ENCODE results near the gene CDRT15. TPM values are rescaled to one million over a fixed set of nuclear protein-coding genes. Genes with fewer than 3 reads are reported as not detected.

CDRT15 gene
- total RNA-seq, 1 experiment from 2014 or later: not detected

GRCh38 chr17:14270508-14270907 is 33.8 kb upstream of the CDRT15 start:
- no peaks in the 10 kb centered on the region for H3K4me1 Mint-ChIP-seq
- H3K27ac Mint-ChIP-seq: no peak overlapping the region
- H3K4me3 Mint-ChIP-seq: no peak overlapping the region
- H3K9me3 Mint-ChIP-seq: peaks cover 14% of the 10 kb centered on the region
- DNase-seq (ENCODE audit: low spot score) (no peak), ATAC-seq (no peak)
- ChIA-PET CTCF (no interaction called here), POLR2A (no interaction called here)
- no peak for TF ChIP-seq ZNF138 (CRISPR knock-in tag; conservative IDR thresholded peaks at IDR 0.05)
- no peak for TF ChIP-seq ZNF396 (CRISPR knock-in tag; IDR thresholded peaks at IDR 0.05; ENCODE audit: borderline replicate concordance)
- no peak for TF ChIP-seq ZBTB21 (CRISPR knock-in tag; IDR thresholded peaks at IDR 0.05; ENCODE audit: borderline replicate concordance)
- no peak for TF ChIP-seq ZNF121 (CRISPR knock-in tag; IDR thresholded peaks at IDR 0.05)
- TF ChIP-seq AFF4 (CRISPR knock-in tag; IDR thresholded peaks at IDR 0.05; ENCODE audit: borderline replicate concordance): no peak
- TF ChIP-seq ZBTB43 (CRISPR knock-in tag; IDR thresholded peaks at IDR 0.05): no peak
- TF ChIP-seq NFE2L1 (CRISPR knock-in tag; IDR thresholded peaks at IDR 0.05): no peak
- no peak for TF ChIP-seq USF2 (CRISPR knock-in tag; IDR thresholded peaks at IDR 0.05)
- TF ChIP-seq ZNF425 (CRISPR knock-in tag; conservative IDR thresholded peaks at IDR 0.05): no peak
- no peak for TF ChIP-seq FOXJ3 (CRISPR knock-in tag; IDR thresholded peaks at IDR 0.05; ENCODE audit: borderline replicate concordance)
- TF ChIP-seq IRF2 (CRISPR knock-in tag; IDR thresholded peaks at IDR 0.05; ENCODE audit: borderline replicate concordance, low read depth): no peak
- no peak for TF ChIP-seq AR (CRISPR knock-in tag; IDR thresholded peaks at IDR 0.05)
- no peak for TF ChIP-seq ETV6 (CRISPR knock-in tag; IDR thresholded peaks at IDR 0.05)
- no peak for TF ChIP-seq CBFB (CRISPR knock-in tag; IDR thresholded peaks at IDR 0.05; ENCODE audit: low read depth)
- no peaks in the 10 kb centered on the region for H3K27me3 Mint-ChIP-seq (ENCODE audit: low read depth)
- no peaks in the 10 kb centered on the region for H3K36me3 Mint-ChIP-seq

- Mint-ChIP-seq H3K27me3 (ENCODE audit: low read depth) (no peaks in the 10 kb centered on the region), H3K36me3 (no peaks in the 10 kb centered on the region), H3K4me3 (no peak overlapping the region), H3K9me3 (peaks cover 11% of the 10 kb centered on the region), H3K27ac (no peak overlapping the region), H3K4me1 (no peaks in the 10 kb centered on the region)
- ChIA-PET POLR2A (no interaction called here), CTCF (interaction anchor here (1.3 kb wide), 1 partner anchor 14 kb away, joined by 3 read pairs; no protein-coding TSS in a partner anchor)
- ATAC-seq: no peak
- TF ChIP-seq FOXJ3 (CRISPR knock-in tag; IDR thresholded peaks at IDR 0.05; ENCODE audit: borderline replicate concordance) (no peak), ATF1 (CRISPR knock-in tag; IDR thresholded peaks at IDR 0.05) (no peak)
- no peak for DNase-seq (ENCODE audit: low spot score)
These were observed 32.8 kb upstream of the CDRT15 start for GRCh38 chr17:14269473-14269872.

Measured in WTC11 (cell line).